A673 (cell line): ENCODE results near the gene FAM241A. TPM values are rescaled to one million over a fixed set of nuclear protein-coding genes. Genes with fewer than 3 reads are reported as not detected.

Source experiments
- BruUV-seq: library from RNA; stranded (reverse); fragments of 400-500 nt; replicated peaks from 2 replicates; lab custom pipeline; 2021; lab: Mats Ljungman, UMichigan
- CTCF ChIA-PET: fragments of 300-600 bp; sonication (Branson Sonifier 250); formaldehyde crosslinking; loops from one replicate; lab custom pipeline; 2022; ENCODE audit warnings: antibody characterized with exemption; lab: Charles Lee
- POLR2A ChIA-PET: fragments of 300-600 bp; sonication (Branson Sonifier 250); formaldehyde crosslinking; loops from one replicate; lab custom pipeline; 2022; ENCODE audit warnings: antibody characterized with exemption; ENCODE audit not compliant: low non-redundant PET; lab: Charles Lee
- DNase-seq: peaks from one replicate; pipeline ENCODE4 v3.0.0-alpha.2; 2015; ENCODE audit warnings: low spot score
- H3K27ac ChIP-seq: fragments of 200-600 bp; sonication (generic); 2 replicates; pipeline ENCODE4 v1.5.1; 2016; ENCODE audit warnings: mixed run types, low read depth, mild to moderate bottlenecking, mixed read lengths, antibody characterized with exemption, low read length; ENCODE audit not compliant: poor library complexity, severe bottlenecking
- H3K27me3 ChIP-seq: fragments of 200-600 bp; sonication (generic); replicated peaks from 2 replicates; pipeline ENCODE4 v1.6.1; 2017; ENCODE audit warnings: mixed run types, low read depth, mild to moderate bottlenecking, mixed read lengths, antibody characterized with exemption, low read length; ENCODE audit not compliant: insufficient read depth, poor library complexity
- H3K36me3 ChIP-seq: fragments of 200-600 bp; sonication (generic); 2 replicates; pipeline ENCODE4 v1.6.1; 2016; ENCODE audit warnings: mixed run types, mild to moderate bottlenecking, mixed read lengths, antibody characterized with exemption, low read length; ENCODE audit not compliant: insufficient read depth, poor library complexity, severe bottlenecking
- H3K4me1 ChIP-seq: fragments of 200-600 bp; sonication (generic); 2 replicates; pipeline ENCODE4 v1.6.1; 2017; ENCODE audit warnings: mixed run types, mild to moderate bottlenecking, mixed read lengths, antibody characterized with exemption, low read length; ENCODE audit not compliant: insufficient read depth, poor library complexity, severe bottlenecking
- H3K4me3 ChIP-seq: fragments of 200-600 bp; sonication (generic); 2 replicates; pipeline ENCODE4 v1.5.1; 2016; ENCODE audit warnings: low read depth, mixed run types, mild to moderate bottlenecking, mixed read lengths, low read length; ENCODE audit not compliant: poor library complexity, severe bottlenecking
- H3K9me3 ChIP-seq: fragments of 200-600 bp; sonication (generic); 2 replicates; pipeline ENCODE4 v1.6.1; 2016; ENCODE audit warnings: mixed run types, low read depth, mild to moderate bottlenecking, mixed read lengths, antibody characterized with exemption, low read length; ENCODE audit not compliant: poor library complexity, severe bottlenecking
- EZH2 ChIP-seq: fragments of 200-600 bp; sonication (generic); IDR thresholded peaks from 2 replicates; pipeline ENCODE4 v1.6.1; 2017; ENCODE audit warnings: borderline replicate concordance, low read depth, mild to moderate bottlenecking, mixed read lengths, antibody characterized with exemption, low read length; ENCODE audit not compliant: poor library complexity, severe bottlenecking
- intact Hi-C: fragments of 100-400 bp; cut with micrococcal nuclease; formaldehyde crosslinking; loops from one replicate; pipeline ENCODE4 v1.10.0; 2022; ENCODE audit not compliant: unreplicated experiment
- total RNA-seq: library from RNA; stranded (reverse); gene quantifications from 2 replicates; pipeline ENCODE4 v1.2.3, GENCODE V29; 2021
- TF ChIP-seq, protein P1 (sequence below): fragments of 300-800, 200-600 bp; sonication (generic); conservative IDR thresholded peaks from 2 replicates; pipeline ENCODE4 v1.5.1; 2017; ENCODE audit warnings: low read depth, mild to moderate bottlenecking, antibody characterized with exemption, low read length, moderate library complexity, mixed read lengths

FAM241A gene
- total RNA-seq, 1 experiment from 2014 or later, result 1.5 TPM

DNA sequence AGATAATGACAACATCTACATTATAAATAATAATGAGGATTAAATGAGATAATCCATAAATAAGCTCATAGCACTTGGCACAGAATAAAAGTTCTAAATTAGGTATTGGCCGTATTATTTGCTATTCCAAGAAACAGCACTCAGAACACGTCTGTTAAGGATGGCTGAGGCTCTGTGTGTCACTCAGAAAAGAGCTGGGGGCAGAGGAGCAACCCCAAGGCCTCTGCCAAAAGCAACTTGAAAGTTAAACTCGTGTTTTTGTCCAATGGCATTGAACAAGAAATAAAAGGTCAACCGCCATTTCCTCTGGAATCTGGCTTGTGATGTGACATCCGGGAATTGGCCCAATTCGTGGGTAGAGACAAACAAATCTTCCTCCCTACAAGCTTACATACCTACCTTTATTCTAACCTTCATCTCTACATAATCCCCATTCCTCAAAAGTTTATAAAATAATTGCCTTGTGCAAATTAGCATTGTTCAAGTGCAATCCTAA is 42.3 kb upstream of the FAM241A start:
- TF ChIP-seq EZH2, result no peak
- TF ChIP-seq, protein P1, sequence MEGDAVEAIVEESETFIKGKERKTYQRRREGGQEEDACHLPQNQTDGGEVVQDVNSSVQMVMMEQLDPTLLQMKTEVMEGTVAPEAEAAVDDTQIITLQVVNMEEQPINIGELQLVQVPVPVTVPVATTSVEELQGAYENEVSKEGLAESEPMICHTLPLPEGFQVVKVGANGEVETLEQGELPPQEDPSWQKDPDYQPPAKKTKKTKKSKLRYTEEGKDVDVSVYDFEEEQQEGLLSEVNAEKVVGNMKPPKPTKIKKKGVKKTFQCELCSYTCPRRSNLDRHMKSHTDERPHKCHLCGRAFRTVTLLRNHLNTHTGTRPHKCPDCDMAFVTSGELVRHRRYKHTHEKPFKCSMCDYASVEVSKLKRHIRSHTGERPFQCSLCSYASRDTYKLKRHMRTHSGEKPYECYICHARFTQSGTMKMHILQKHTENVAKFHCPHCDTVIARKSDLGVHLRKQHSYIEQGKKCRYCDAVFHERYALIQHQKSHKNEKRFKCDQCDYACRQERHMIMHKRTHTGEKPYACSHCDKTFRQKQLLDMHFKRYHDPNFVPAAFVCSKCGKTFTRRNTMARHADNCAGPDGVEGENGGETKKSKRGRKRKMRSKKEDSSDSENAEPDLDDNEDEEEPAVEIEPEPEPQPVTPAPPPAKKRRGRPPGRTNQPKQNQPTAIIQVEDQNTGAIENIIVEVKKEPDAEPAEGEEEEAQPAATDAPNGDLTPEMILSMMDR, result no peak
- Histone ChIP-seq H3K27me3 (no peaks in the 10 kb centered on the region), H3K4me3 (no peak overlapping the region), H3K36me3 (no peaks in the 10 kb centered on the region), H3K27ac (no peak overlapping the region), H3K9me3 (no peaks in the 10 kb centered on the region), H3K4me1 (no peaks in the 10 kb centered on the region)
- intact Hi-C loops, result loop anchor here (5.0 to 10.0 kb wide), 2 partner anchors 84 to 502 kb away; no protein-coding TSS in a partner anchor
- CTCF ChIA-PET, result no interaction called here
- BruUV-seq, result no TSS peak
- POLR2A ChIA-PET, result no interaction called here
- DNase-seq, result no peak

DNA sequence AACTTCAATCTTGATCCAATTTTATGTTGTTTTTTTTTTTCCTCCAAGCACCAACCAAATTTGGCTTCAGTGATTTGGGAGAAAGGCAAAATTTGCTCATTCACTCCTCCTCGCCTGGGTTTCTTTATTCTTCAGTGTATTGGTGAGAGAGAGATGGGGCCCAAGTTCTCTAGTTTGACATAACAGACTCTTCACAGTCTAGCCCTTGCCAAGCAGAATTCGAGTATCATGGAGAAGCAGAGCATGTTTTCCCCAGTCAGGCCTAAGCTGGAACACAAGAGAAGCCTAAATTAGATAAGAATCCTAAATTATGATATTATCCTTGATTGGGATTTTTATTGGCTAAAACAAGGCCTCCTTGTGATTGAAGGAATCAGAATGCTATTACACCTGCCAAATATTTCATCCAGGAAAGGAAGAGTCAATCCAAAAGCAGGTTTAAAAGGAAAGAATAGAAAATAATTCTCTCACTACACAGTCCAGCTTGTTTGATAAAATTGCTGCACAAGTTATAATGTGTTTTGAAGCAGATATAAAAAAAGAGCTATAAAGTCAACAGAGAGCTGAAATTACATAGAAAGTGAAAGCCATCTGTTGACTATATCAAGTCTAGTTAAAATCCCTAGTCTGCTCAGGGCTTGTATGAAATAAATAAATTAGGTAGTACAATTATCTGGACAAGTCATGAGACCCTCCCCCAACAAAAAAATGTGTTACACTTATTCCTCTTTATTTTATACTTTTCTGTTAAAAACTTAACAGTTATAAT is 39.9 kb upstream of the FAM241A start:
- ChIA-PET POLR2A (no interaction called here), CTCF (no interaction called here)
- no peak for TF ChIP-seq EZH2
- TF ChIP-seq, protein P1, result no peak
- no peaks in the 10 kb centered on the region for H3K4me1 ChIP-seq
- no peaks in the 10 kb centered on the region for H3K27me3 ChIP-seq
- H3K27ac ChIP-seq, result no peak overlapping the region
- no peaks in the 10 kb centered on the region for H3K9me3 ChIP-seq
- no peak for DNase-seq
- H3K36me3 ChIP-seq, result no peaks in the 10 kb centered on the region
- BruUV-seq, result no TSS peak
- no peak overlapping the region for H3K4me3 ChIP-seq
- intact Hi-C loops, result loop anchor here (10.0 kb wide), 1 partner anchor 499 kb away; no protein-coding TSS in a partner anchor

DNA sequence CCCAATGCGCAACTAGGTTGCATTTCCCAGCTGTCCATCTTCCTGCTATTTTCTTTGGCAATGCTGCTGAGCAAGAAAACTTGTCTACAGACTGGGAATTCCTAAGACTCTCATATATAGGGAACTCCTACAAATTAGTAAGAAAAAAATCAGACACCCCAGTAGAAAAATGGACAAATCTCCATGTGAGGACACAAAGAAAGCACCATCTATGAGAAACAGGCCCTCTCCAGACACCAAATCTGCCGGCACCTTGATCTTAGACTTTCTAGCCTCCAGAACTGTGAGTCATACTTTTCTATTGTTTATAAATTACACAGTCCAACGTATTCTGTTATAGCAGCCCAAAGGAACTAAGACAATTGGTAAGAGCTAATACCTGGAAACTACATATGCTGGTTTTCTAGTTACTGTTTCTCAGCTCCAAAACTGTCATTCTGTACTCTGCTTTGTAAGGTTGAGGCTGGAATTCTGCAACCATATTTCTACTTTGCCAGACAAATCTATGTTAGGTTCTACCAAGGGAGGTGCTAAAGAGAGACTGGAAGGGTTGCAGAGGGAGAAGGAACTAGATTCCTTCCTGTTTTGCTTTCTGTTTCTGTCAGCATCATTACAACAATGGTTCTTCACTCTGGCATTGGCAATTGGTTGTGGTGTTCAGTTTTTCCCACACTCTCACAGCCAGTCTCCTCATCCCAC is 35.7 kb upstream of the FAM241A start:
- Histone ChIP-seq H3K4me3 (no peak overlapping the region), H3K27ac (no peak overlapping the region), H3K9me3 (no peaks in the 10 kb centered on the region), H3K4me1 (no peaks in the 10 kb centered on the region), H3K36me3 (no peaks in the 10 kb centered on the region), H3K27me3 (no peaks in the 10 kb centered on the region)
- TF ChIP-seq EZH2, result no peak
- TF ChIP-seq, protein P1, result no peak
- no TSS peak for BruUV-seq
- intact Hi-C loops, result loop anchor here (10.0 kb wide), 1 partner anchor 495 kb away; no protein-coding TSS in a partner anchor
- ChIA-PET CTCF (no interaction called here), POLR2A (no interaction called here)
- no peak for DNase-seq
